WTC11 (cell line): ENCODE data around the gene CELSR1. TPM values are rescaled to one million over a fixed set of nuclear protein-coding genes. Genes with fewer than 3 reads are reported as not detected.

ENCODE experiments used
- ATAC-seq: fragments of 200-7000 bp; cut with Tn5 transposase; 2 replicates; pipeline ENCODE4 v1.10.0; 2021; ENCODE audit warnings: mild to moderate bottlenecking, moderate library complexity
- CTCF ChIA-PET: fragments of 300-600 bp; sonication (Branson Sonifier 250); formaldehyde crosslinking; loops from one replicate; lab custom pipeline; 2021; ENCODE audit warnings: antibody characterized with exemption; lab: Charles Lee
- POLR2A ChIA-PET: fragments of 350-600 bp; sonication (Branson Sonifier 250); formaldehyde crosslinking; loops from one replicate; lab custom pipeline; 2021; ENCODE audit warnings: antibody characterized with exemption; lab: Charles Lee
- DNase-seq: peaks from one replicate; pipeline ENCODE4 v3.0.0; 2021; ENCODE audit warnings: low spot score
- H3K27ac Mint-ChIP-seq: 2 replicates; pipeline ENCODE4 v1.8.0; 2021; ENCODE audit warnings: mixed read lengths
- H3K27me3 Mint-ChIP-seq: 2 replicates; pipeline ENCODE4 v1.8.0; 2021; ENCODE audit warnings: low read depth, mild to moderate bottlenecking, moderate library complexity, mixed read lengths
- H3K36me3 Mint-ChIP-seq: 2 replicates; pipeline ENCODE4 v1.8.0; 2021; ENCODE audit warnings: mixed read lengths
- H3K4me1 Mint-ChIP-seq: 2 replicates; pipeline ENCODE4 v1.8.0; 2022; ENCODE audit warnings: mixed read lengths
- H3K4me3 Mint-ChIP-seq: 2 replicates; pipeline ENCODE4 v1.8.0; 2021; ENCODE audit warnings: mild to moderate bottlenecking, moderate library complexity, mixed read lengths
- H3K9me3 Mint-ChIP-seq: 2 replicates; pipeline ENCODE4 v1.8.0; 2021; ENCODE audit warnings: mixed read lengths
- AFF4 ChIP-seq: sonication (generic); formaldehyde crosslinking; IDR thresholded peaks from 2 replicates; pipeline ENCODE4 v1.8.1; 2023; ENCODE audit warnings: mild to moderate bottlenecking, missing genetic modification reagents, borderline replicate concordance
- CBFB ChIP-seq: sonication (generic); formaldehyde crosslinking; IDR thresholded peaks from 2 replicates; pipeline ENCODE4 v1.8.1; 2022; ENCODE audit warnings: mild to moderate bottlenecking, low read depth, missing genetic modification reagents
- CREB1 ChIP-seq: sonication (generic); formaldehyde crosslinking; IDR thresholded peaks from 2 replicates; pipeline ENCODE4 v1.8.0; 2023; ENCODE audit warnings: mild to moderate bottlenecking, missing genetic modification reagents
- EMX1 ChIP-seq: fragments of 250-450 bp; sonication (Bioruptor Pico); IDR thresholded peaks from 2 replicates; pipeline ENCODE4 v1.8.0; 2021; ENCODE audit warnings: mild to moderate bottlenecking
- FOXJ3 ChIP-seq: sonication (generic); formaldehyde crosslinking; IDR thresholded peaks from 2 replicates; pipeline ENCODE4 v1.9.0; 2021; ENCODE audit warnings: missing genetic modification reagents, mild to moderate bottlenecking, borderline replicate concordance
- MLX ChIP-seq: sonication (generic); formaldehyde crosslinking; IDR thresholded peaks from 2 replicates; pipeline ENCODE4 v1.8.1; 2023; ENCODE audit warnings: mild to moderate bottlenecking, missing genetic modification reagents, moderate library complexity
- NFATC4 ChIP-seq: fragments of 250-450 bp; sonication (Bioruptor Pico); IDR thresholded peaks from 2 replicates; pipeline ENCODE4 v1.9.0; 2021; ENCODE audit warnings: mild to moderate bottlenecking
- NR1H2 ChIP-seq: sonication (generic); formaldehyde crosslinking; IDR thresholded peaks from 2 replicates; pipeline ENCODE4 v1.9.0; 2021; ENCODE audit warnings: mild to moderate bottlenecking, moderate library complexity, missing genetic modification reagents
- NR3C1 ChIP-seq: sonication (generic); formaldehyde crosslinking; conservative IDR thresholded peaks from 2 replicates; pipeline ENCODE4 v1.8.1; 2023; ENCODE audit warnings: low read depth, mild to moderate bottlenecking, missing genetic modification reagents
- PRRX2 ChIP-seq: fragments of 250-450 bp; sonication (Bioruptor Pico); IDR thresholded peaks from 2 replicates; pipeline ENCODE4 v1.8.0; 2021; ENCODE audit warnings: mild to moderate bottlenecking
- RORB ChIP-seq: fragments of 250-450 bp; sonication (Bioruptor Pico); IDR thresholded peaks from 2 replicates; pipeline ENCODE4 v1.9.0; 2021; ENCODE audit warnings: mild to moderate bottlenecking
- SMAD3 ChIP-seq: sonication (generic); formaldehyde crosslinking; IDR thresholded peaks from 2 replicates; pipeline ENCODE4 v1.8.0; 2022; ENCODE audit warnings: missing genetic modification reagents, mild to moderate bottlenecking, borderline replicate concordance
- SOX15 ChIP-seq: fragments of 250-450 bp; sonication (Bioruptor Pico); IDR thresholded peaks from 2 replicates; pipeline ENCODE4 v1.9.0; 2021; ENCODE audit warnings: mild to moderate bottlenecking
- TEAD1 ChIP-seq: sonication (generic); formaldehyde crosslinking; IDR thresholded peaks from 2 replicates; pipeline ENCODE4 v1.8.0; 2022; ENCODE audit warnings: mild to moderate bottlenecking, missing genetic modification reagents
- ZBTB21 ChIP-seq: sonication (generic); formaldehyde crosslinking; IDR thresholded peaks from 2 replicates; pipeline ENCODE4 v1.8.1; 2023; ENCODE audit warnings: mild to moderate bottlenecking, missing genetic modification reagents, borderline replicate concordance
- ZNF121 ChIP-seq: sonication (generic); formaldehyde crosslinking; IDR thresholded peaks from 2 replicates; pipeline ENCODE4 v1.8.0; 2023; ENCODE audit warnings: missing genetic modification reagents
- total RNA-seq: library from RNA; stranded (reverse); gene quantifications from 3 replicates; pipeline ENCODE4 v1.2.3, GENCODE V29; 2021
- TF ChIP-seq, protein P1 (sequence below): sonication (generic); formaldehyde crosslinking; conservative IDR thresholded peaks from 2 replicates; pipeline ENCODE4 v1.8.1; 2023; ENCODE audit warnings: mild to moderate bottlenecking, low read depth, missing genetic modification reagents, moderate library complexity
- TF ChIP-seq, protein P2 (sequence below): sonication (generic); formaldehyde crosslinking; conservative IDR thresholded peaks from 2 replicates; pipeline ENCODE4 v1.8.1; 2022; ENCODE audit warnings: mild to moderate bottlenecking, missing genetic modification reagents
- TF ChIP-seq, protein P3 (sequence below): sonication (generic); formaldehyde crosslinking; IDR thresholded peaks from 2 replicates; pipeline ENCODE4 v1.8.1; 2022; ENCODE audit warnings: low read depth, mild to moderate bottlenecking, moderate library complexity, missing genetic modification reagents, borderline replicate concordance
- TF ChIP-seq, protein P4 (sequence below): sonication (generic); formaldehyde crosslinking; IDR thresholded peaks from 2 replicates; pipeline ENCODE4 v1.8.1; 2023; ENCODE audit warnings: mild to moderate bottlenecking, missing genetic modification reagents, moderate library complexity

CELSR1 gene
- total RNA-seq, 1 experiment from 2014 or later, result 16.8 TPM

DNA sequence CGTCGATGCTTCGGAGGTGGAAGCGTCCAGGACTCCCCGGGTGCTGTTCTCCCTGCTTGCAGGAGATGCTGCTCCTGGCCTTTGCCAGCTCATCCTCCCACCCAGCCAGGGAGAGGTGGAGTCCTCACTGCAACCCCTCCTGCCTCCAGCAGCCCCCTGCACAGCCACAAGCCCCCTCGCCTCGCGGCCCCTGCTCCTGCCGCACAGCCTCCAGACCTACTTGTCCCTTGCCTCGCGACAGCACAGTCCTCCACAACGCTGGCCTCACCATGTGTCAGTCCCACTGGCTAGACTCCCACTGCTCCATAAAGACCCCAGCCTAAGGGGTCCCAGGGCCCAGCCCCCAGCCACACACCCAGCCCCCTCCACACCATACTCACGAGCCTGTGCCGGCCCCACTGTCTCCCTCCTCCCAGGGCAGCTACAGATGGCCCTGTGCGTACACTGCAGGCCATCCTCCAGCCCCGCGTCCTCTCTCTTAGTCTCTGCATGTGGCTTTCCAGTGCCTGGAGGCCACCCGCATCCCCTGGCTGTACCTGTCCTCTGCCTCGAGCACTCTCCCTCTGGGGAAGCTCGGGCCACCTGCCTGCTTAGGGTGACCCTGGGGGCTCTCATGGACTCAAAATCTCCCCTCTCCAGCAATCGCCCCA is 91.5 kb downstream of the CELSR1 start:
- peak overlapping the region; percentile 73; the same call in 1 of the 2 replicates for H3K27ac Mint-ChIP-seq
- no peak for DNase-seq
- no peaks in the 10 kb centered on the region for H3K27me3 Mint-ChIP-seq
- no peak for TF ChIP-seq CREB1
- TF ChIP-seq TEAD1, result no peak
- TF ChIP-seq, protein P1, sequence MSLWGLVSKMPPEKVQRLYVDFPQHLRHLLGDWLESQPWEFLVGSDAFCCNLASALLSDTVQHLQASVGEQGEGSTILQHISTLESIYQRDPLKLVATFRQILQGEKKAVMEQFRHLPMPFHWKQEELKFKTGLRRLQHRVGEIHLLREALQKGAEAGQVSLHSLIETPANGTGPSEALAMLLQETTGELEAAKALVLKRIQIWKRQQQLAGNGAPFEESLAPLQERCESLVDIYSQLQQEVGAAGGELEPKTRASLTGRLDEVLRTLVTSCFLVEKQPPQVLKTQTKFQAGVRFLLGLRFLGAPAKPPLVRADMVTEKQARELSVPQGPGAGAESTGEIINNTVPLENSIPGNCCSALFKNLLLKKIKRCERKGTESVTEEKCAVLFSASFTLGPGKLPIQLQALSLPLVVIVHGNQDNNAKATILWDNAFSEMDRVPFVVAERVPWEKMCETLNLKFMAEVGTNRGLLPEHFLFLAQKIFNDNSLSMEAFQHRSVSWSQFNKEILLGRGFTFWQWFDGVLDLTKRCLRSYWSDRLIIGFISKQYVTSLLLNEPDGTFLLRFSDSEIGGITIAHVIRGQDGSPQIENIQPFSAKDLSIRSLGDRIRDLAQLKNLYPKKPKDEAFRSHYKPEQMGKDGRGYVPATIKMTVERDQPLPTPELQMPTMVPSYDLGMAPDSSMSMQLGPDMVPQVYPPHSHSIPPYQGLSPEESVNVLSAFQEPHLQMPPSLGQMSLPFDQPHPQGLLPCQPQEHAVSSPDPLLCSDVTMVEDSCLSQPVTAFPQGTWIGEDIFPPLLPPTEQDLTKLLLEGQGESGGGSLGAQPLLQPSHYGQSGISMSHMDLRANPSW (CRISPR knock-in tag), result no peak
- no peak for TF ChIP-seq SOX15 (CRISPR knock-in tag)
- TF ChIP-seq CBFB, result no peak
- TF ChIP-seq AFF4, result no peak
- no peak for TF ChIP-seq ZBTB21 (CRISPR knock-in tag)
- TF ChIP-seq, protein P2, sequence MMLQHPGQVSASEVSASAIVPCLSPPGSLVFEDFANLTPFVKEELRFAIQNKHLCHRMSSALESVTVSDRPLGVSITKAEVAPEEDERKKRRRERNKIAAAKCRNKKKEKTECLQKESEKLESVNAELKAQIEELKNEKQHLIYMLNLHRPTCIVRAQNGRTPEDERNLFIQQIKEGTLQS (CRISPR knock-in tag), result no peak
- TF ChIP-seq, protein P3, sequence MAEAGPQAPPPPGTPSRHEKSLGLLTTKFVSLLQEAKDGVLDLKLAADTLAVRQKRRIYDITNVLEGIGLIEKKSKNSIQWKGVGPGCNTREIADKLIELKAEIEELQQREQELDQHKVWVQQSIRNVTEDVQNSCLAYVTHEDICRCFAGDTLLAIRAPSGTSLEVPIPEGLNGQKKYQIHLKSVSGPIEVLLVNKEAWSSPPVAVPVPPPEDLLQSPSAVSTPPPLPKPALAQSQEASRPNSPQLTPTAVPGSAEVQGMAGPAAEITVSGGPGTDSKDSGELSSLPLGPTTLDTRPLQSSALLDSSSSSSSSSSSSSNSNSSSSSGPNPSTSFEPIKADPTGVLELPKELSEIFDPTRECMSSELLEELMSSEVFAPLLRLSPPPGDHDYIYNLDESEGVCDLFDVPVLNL, result no peak
- TF ChIP-seq NFATC4 (CRISPR knock-in tag), result no peak
- no peak for TF ChIP-seq RORB (CRISPR knock-in tag)
- TF ChIP-seq SMAD3 (CRISPR knock-in tag), result no peak
- TF ChIP-seq, protein P4, sequence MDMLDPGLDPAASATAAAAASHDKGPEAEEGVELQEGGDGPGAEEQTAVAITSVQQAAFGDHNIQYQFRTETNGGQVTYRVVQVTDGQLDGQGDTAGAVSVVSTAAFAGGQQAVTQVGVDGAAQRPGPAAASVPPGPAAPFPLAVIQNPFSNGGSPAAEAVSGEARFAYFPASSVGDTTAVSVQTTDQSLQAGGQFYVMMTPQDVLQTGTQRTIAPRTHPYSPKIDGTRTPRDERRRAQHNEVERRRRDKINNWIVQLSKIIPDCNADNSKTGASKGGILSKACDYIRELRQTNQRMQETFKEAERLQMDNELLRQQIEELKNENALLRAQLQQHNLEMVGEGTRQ, result no peak
- no peak for TF ChIP-seq NR1H2 (CRISPR knock-in tag)
- no peak for TF ChIP-seq MLX (CRISPR knock-in tag)
- no peak for TF ChIP-seq EMX1 (CRISPR knock-in tag)
- TF ChIP-seq PRRX2, result no peak
- TF ChIP-seq NR3C1, result no peak
- no peak for TF ChIP-seq FOXJ3 (CRISPR knock-in tag)
- no peak for TF ChIP-seq ZNF121
- TF ChIP-seq, all 79 proteins: peak for 0
- Mint-ChIP-seq H3K36me3 (no peaks in the 10 kb centered on the region), H3K9me3 (no peaks in the 10 kb centered on the region), H3K4me1 (peaks cover 21% of the 10 kb centered on the region), H3K4me3 (no peak overlapping the region)
- ATAC-seq, result no peak
- CTCF ChIA-PET, result interaction anchor here (1.4 to 1.7 kb wide), 2 partner anchors 78 to 118 kb away, joined by 5 read pairs; no protein-coding TSS in a partner anchor
- POLR2A ChIA-PET, result no interaction called here
